Measurements from ENCODE around the gene ZNF296. TPM values are rescaled to one million over a fixed set of nuclear protein-coding genes. Genes with fewer than 3 reads are reported as not detected.
A peak's percentile ranks its signal among the peaks of the same experiment; 100 is the strongest.

The ZNF296 gene
- polyA plus RNA-seq, 1 experiment: 0.09 TPM

DNA sequence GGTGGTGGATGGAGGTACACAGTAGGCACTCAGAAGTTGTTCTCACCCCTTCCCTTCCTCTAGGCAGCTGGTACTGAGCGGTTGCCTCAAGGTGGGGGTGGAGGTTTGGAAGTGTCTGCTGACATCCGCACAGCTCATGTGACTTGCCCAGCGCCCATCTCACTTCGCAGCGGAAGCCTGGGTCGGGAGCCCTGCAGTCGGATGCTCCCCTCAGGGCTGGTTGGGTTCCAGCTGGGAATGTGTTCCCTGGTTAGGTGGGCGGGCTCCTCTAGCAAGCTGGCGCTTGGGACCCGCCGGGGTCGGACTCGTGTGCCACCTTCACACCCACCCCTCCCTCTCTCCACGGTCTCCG is 26.9 kb upstream of the ZNF296 start:
- TF ChIP-seq, protein P1, sequence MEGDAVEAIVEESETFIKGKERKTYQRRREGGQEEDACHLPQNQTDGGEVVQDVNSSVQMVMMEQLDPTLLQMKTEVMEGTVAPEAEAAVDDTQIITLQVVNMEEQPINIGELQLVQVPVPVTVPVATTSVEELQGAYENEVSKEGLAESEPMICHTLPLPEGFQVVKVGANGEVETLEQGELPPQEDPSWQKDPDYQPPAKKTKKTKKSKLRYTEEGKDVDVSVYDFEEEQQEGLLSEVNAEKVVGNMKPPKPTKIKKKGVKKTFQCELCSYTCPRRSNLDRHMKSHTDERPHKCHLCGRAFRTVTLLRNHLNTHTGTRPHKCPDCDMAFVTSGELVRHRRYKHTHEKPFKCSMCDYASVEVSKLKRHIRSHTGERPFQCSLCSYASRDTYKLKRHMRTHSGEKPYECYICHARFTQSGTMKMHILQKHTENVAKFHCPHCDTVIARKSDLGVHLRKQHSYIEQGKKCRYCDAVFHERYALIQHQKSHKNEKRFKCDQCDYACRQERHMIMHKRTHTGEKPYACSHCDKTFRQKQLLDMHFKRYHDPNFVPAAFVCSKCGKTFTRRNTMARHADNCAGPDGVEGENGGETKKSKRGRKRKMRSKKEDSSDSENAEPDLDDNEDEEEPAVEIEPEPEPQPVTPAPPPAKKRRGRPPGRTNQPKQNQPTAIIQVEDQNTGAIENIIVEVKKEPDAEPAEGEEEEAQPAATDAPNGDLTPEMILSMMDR (IDR thresholded peaks at IDR 0.05; ENCODE audit: insufficient read depth, low read depth, low read length): no peak
- DNase-seq (ENCODE audit: low read depth): no peak
- ChIA-PET POLR2A (interaction anchor here (0.6 kb wide), 1 partner anchor 20 kb away, joined by 4 read pairs; no protein-coding TSS in a partner anchor), CTCF (interaction anchor here (1.7 to 2.0 kb wide), 2 partner anchors 23 to 28 kb away, joined by 4 to 15 read pairs; no protein-coding TSS in a partner anchor)
- Histone ChIP-seq H3K4me3 (ENCODE audit: low read depth, low read length) (peak overlapping the region; percentile 29), H3K27me3 (ENCODE audit: control insufficient read depth, insufficient read depth, low read length) (no peaks in the 10 kb centered on the region), H3K36me3 (ENCODE audit: control insufficient read depth, insufficient read depth, low read length) (no peaks in the 10 kb centered on the region)

DNA sequence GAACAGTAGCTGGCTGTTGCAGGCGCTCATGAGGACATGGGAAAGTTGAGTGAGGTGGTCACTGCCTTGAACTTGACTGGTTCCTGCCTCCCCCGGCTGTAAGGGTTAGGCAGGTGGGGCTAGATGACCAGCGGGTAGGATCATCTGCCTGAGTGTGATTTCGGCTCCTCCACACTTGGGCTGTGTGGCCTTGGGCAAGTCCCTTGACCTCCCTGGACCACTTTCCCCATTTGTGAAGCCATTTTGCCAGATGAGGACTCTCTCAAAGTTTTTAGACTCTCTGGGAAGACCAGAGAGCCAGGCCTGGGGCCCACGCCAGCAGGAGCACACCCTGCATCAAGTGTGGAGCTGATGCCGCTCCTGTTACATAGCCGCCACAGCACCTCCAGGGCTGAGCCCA is 26.2 kb upstream of the ZNF296 start:
- CTCF ChIA-PET: interaction anchor here (2.0 kb wide), 1 partner anchor 23 kb away, joined by 15 read pairs; no protein-coding TSS in a partner anchor
- TF ChIP-seq, protein P1 (IDR thresholded peaks at IDR 0.05; ENCODE audit: insufficient read depth, low read depth, low read length): no peak
- POLR2A ChIA-PET: interaction anchor here (0.6 kb wide), 1 partner anchor 19 kb away, joined by 4 read pairs; no protein-coding TSS in a partner anchor
- no peak overlapping the region for H3K4me3 ChIP-seq (ENCODE audit: low read depth, low read length)
- no peaks in the 10 kb centered on the region for H3K27me3 ChIP-seq (ENCODE audit: control insufficient read depth, insufficient read depth, low read length)
- DNase-seq (ENCODE audit: low read depth): no peak
- H3K36me3 ChIP-seq (ENCODE audit: control insufficient read depth, insufficient read depth, low read length): no peaks in the 10 kb centered on the region

DNA sequence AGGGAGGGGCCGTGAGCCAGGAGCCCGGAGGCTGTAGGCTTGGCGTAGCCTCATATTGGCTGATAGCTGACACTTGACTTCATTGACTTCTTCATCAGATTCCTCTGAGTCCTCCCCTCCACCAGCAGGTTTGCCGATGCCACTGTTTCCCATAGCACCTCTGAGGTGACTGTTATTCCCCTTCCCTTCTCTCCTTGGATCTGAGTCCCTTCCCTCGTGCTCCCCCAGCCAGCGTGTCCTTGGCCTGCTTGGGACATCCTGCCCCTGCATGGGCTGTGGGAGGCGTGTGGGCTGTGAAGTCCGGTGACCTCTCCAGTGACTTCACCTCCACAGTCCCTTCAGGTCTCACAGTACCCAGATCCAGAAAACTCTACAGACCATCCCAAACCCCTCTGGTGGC is 25.5 kb upstream of the ZNF296 start:
- no peaks in the 10 kb centered on the region for H3K27me3 ChIP-seq (ENCODE audit: control insufficient read depth, insufficient read depth, low read length)
- ChIA-PET POLR2A (no interaction called here), CTCF (interaction anchor here (1.4 to 1.5 kb wide), 2 partner anchors 62 to 147 kb away, joined by 4 read pairs; partner anchors contain the start of gene CLASRP)
- no peak for DNase-seq (ENCODE audit: low read depth)
- H3K4me3 ChIP-seq (ENCODE audit: low read depth, low read length): no peak overlapping the region
- no peaks in the 10 kb centered on the region for H3K36me3 ChIP-seq (ENCODE audit: control insufficient read depth, insufficient read depth, low read length)
- TF ChIP-seq, protein P1 (IDR thresholded peaks at IDR 0.05; ENCODE audit: insufficient read depth, low read depth, low read length): no peak

GRCh38 chr19:45100846-45101252 is 24.6 kb upstream of the ZNF296 start:
- TF ChIP-seq, protein P1 (IDR thresholded peaks at IDR 0.05; ENCODE audit: insufficient read depth, low read depth, low read length): no peak
- Histone ChIP-seq H3K36me3 (ENCODE audit: control insufficient read depth, insufficient read depth, low read length) (no peaks in the 10 kb centered on the region), H3K27me3 (ENCODE audit: control insufficient read depth, insufficient read depth, low read length) (no peaks in the 10 kb centered on the region), H3K4me3 (ENCODE audit: low read depth, low read length) (no peak overlapping the region)
- DNase-seq (ENCODE audit: low read depth): no peak
- CTCF ChIA-PET: interaction anchor here (1.1 to 1.5 kb wide), 3 partner anchors 25 to 148 kb away, joined by 3 to 4 read pairs (median 4); partner anchors contain the start of gene CLASRP
- POLR2A ChIA-PET: no interaction called here

DNA sequence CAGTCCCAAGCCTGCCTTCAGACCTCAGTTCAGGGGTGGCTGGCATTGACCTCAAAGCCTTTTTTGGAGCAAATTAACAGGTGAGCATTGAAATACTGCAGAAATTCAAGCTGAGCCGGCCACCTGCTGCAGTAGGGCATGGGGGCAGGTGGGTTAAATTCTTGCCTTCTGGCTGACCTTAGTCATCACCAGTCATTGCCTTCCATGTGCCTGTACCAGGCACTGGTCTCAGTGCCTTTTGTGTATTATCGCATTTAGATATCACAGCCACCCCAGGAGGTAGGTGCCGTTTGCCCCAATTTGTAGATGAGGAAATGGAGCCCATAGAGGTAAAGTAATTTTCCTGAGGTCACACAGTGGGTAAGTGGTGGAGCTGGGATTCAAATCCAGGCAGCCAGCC is 23.9 kb upstream of the ZNF296 start:
- Histone ChIP-seq H3K4me3 (ENCODE audit: low read depth, low read length) (no peak overlapping the region), H3K27me3 (ENCODE audit: control insufficient read depth, insufficient read depth, low read length) (no peaks in the 10 kb centered on the region), H3K36me3 (ENCODE audit: control insufficient read depth, insufficient read depth, low read length) (no peaks in the 10 kb centered on the region)
- CTCF ChIA-PET: no interaction called here
- TF ChIP-seq, protein P1 (IDR thresholded peaks at IDR 0.05; ENCODE audit: insufficient read depth, low read depth, low read length): no peak
- no peak for DNase-seq (ENCODE audit: low read depth)
- POLR2A ChIA-PET: no interaction called here

Data from BJ (cell line).